Tibial nerve (tissue), 4 donors: ENCODE measurements around the gene HES5.

Experiments
- EP300 ChIP-seq, 2 donors: sonication (generic); formaldehyde crosslinking; IDR thresholded peaks; one replicate each; pipeline ENCODE4 v1.6.1; 2017; ENCODE audit warnings: antibody characterized with exemption in 2 of 2, mild to moderate bottlenecking in 1 of 2
- TF ChIP-seq, protein P1 (sequence below), 5 experiments: fragments of 200-600 bp in 3 of 5; fragments of 450-650 bp in 2 of 5; sonication (generic) in 3 of 5; IDR thresholded peaks; one replicate each; pipeline ENCODE4 v1.5.1; 2016 to 2019; ENCODE audit warnings: antibody characterized with exemption in 5 of 5, mild to moderate bottlenecking in 3 of 5, moderate library complexity in 2 of 5

DNA sequence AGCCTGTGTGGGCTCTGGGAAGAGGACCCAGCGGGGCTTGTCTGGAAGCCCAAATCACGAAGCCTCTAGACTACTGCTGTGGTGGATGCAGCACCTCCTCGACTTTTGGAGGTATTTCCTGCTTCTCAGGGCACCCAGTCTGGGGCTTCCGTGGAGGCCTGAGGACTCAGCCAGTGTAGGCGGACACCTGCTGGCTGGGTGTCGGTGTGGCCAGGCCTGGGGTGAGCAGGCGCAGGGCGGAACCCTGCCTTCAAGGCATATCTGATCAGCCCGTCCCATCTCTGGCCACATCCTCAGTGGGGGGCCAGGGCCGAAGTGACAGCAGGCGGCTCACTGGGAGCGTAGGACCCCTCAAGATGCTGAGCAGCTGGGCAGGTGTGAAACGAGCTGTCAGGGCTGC is 47.0 kb downstream of the HES5 start:
- TF ChIP-seq, protein P1, sequence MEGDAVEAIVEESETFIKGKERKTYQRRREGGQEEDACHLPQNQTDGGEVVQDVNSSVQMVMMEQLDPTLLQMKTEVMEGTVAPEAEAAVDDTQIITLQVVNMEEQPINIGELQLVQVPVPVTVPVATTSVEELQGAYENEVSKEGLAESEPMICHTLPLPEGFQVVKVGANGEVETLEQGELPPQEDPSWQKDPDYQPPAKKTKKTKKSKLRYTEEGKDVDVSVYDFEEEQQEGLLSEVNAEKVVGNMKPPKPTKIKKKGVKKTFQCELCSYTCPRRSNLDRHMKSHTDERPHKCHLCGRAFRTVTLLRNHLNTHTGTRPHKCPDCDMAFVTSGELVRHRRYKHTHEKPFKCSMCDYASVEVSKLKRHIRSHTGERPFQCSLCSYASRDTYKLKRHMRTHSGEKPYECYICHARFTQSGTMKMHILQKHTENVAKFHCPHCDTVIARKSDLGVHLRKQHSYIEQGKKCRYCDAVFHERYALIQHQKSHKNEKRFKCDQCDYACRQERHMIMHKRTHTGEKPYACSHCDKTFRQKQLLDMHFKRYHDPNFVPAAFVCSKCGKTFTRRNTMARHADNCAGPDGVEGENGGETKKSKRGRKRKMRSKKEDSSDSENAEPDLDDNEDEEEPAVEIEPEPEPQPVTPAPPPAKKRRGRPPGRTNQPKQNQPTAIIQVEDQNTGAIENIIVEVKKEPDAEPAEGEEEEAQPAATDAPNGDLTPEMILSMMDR (IDR thresholded peaks at IDR 0.05): no peak
- no peak for TF ChIP-seq EP300 (IDR thresholded peaks at IDR 0.05)
